ENCODE data around the gene KIF17. TPM values are rescaled to one million over a fixed set of nuclear protein-coding genes. Genes with fewer than 3 reads are reported as not detected.

KIF17 gene
- total and polyA plus RNA-seq, 12 donors = 10.7 to 66.9 (median 37.5) TPM

- no peaks in the 10 kb centered on the region for H3K36me3 ChIP-seq (replicated peaks in 1 of 2)
- H3K4me3 ChIP-seq = no peak overlapping the region
- intact Hi-C loops (cut with DNase I) = no loop called here
- H3K9me3 ChIP-seq (replicated peaks in 1 of 3) = no peaks in the 10 kb centered on the region
- no peak for TF ChIP-seq CTCF (IDR thresholded peaks at IDR 0.05)
- no peak for TF ChIP-seq POLR2A (IDR thresholded peaks at IDR 0.05)
- 69 to 81% (median 76%) methylated on average over 4 to 5 of the region's 5 CpGs for WGBS, 4 donors
- H3K27ac ChIP-seq = no peak overlapping the region
- H3K27me3 ChIP-seq = no peaks in the 10 kb centered on the region
- no peak for DNase-seq
- H3K4me1 ChIP-seq (replicated peaks in 1 of 2) = no peaks in the 10 kb centered on the region
These were observed 8.9 kb downstream of the KIF17 start for GRCh38 chr1:20708891-20709290.

- H3K27me3 ChIP-seq = no peaks in the 10 kb centered on the region
- no peaks in the 10 kb centered on the region for H3K36me3 ChIP-seq (replicated peaks in 1 of 2)
- WGBS, 4 donors = 57 to 66% (median 61%) methylated on average over 4 to 6 of the region's 6 CpGs
- no peak overlapping the region for H3K27ac ChIP-seq
- DNase-seq = no peak
- intact Hi-C loops (cut with DNase I) = no loop called here
- TF ChIP-seq CTCF (IDR thresholded peaks at IDR 0.05) = no peak
- no peak for TF ChIP-seq POLR2A (IDR thresholded peaks at IDR 0.05)
- no peaks in the 10 kb centered on the region for H3K9me3 ChIP-seq (replicated peaks in 1 of 3)
- H3K4me1 ChIP-seq (replicated peaks in 1 of 2) = no peaks in the 10 kb centered on the region
- no peak overlapping the region for H3K4me3 ChIP-seq
These were observed 9.8 kb downstream of the KIF17 start for GRCh38 chr1:20708057-20708456.

GRCh38 chr1:20706841-20707240 lies 11.0 kb downstream of the KIF17 start:
- peak in 3 of 7 donors; percentile 51 to 53 (median 52) for DNase-seq
- TF ChIP-seq POLR2A (IDR thresholded peaks at IDR 0.05) (no peak), CTCF (IDR thresholded peaks at IDR 0.05) (no peak)
- 32 to 42% (median 38%) methylated on average over 5 of the region's 5 CpGs for WGBS, 4 donors
- H3K36me3 ChIP-seq (replicated peaks in 1 of 2) = no peaks in the 10 kb centered on the region
- H3K4me3 ChIP-seq = no peak overlapping the region
- H3K9me3 ChIP-seq (replicated peaks in 1 of 3) = no peaks in the 10 kb centered on the region
- H3K4me1 ChIP-seq (replicated peaks in 1 of 2) = no peaks in the 10 kb centered on the region
- no peak overlapping the region for H3K27ac ChIP-seq
- H3K27me3 ChIP-seq = no peaks in the 10 kb centered on the region
- intact Hi-C loops (cut with DNase I) = no loop called here

- 86 to 92% (median 87%) methylated on average over 15 of the region's 15 CpGs for WGBS, 4 donors
- no peak for DNase-seq
- Histone ChIP-seq H3K4me1 (replicated peaks in 1 of 2) (no peaks in the 10 kb centered on the region), H3K36me3 (replicated peaks in 1 of 2) (no peaks in the 10 kb centered on the region), H3K4me3 (no peak overlapping the region), H3K27ac (no peak overlapping the region), H3K27me3 (no peaks in the 10 kb centered on the region), H3K9me3 (replicated peaks in 1 of 3) (no peaks in the 10 kb centered on the region)
- intact Hi-C loops (cut with DNase I) = no loop called here
- TF ChIP-seq POLR2A (IDR thresholded peaks at IDR 0.05) (no peak), CTCF (IDR thresholded peaks at IDR 0.05) (no peak)
These were observed 12.5 kb downstream of the KIF17 start for GRCh38 chr1:20705203-20705755.
